ENCODE measurements around the gene IFIT3.
"Not testable (repeated sequence)": the region's sequence is repeated elsewhere in the genome, so short reads cannot be mapped to it uniquely, and the experiment has no call there.

The IFIT3 gene, protein sequence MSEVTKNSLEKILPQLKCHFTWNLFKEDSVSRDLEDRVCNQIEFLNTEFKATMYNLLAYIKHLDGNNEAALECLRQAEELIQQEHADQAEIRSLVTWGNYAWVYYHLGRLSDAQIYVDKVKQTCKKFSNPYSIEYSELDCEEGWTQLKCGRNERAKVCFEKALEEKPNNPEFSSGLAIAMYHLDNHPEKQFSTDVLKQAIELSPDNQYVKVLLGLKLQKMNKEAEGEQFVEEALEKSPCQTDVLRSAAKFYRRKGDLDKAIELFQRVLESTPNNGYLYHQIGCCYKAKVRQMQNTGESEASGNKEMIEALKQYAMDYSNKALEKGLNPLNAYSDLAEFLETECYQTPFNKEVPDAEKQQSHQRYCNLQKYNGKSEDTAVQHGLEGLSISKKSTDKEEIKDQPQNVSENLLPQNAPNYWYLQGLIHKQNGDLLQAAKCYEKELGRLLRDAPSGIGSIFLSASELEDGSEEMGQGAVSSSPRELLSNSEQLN

DNA sequence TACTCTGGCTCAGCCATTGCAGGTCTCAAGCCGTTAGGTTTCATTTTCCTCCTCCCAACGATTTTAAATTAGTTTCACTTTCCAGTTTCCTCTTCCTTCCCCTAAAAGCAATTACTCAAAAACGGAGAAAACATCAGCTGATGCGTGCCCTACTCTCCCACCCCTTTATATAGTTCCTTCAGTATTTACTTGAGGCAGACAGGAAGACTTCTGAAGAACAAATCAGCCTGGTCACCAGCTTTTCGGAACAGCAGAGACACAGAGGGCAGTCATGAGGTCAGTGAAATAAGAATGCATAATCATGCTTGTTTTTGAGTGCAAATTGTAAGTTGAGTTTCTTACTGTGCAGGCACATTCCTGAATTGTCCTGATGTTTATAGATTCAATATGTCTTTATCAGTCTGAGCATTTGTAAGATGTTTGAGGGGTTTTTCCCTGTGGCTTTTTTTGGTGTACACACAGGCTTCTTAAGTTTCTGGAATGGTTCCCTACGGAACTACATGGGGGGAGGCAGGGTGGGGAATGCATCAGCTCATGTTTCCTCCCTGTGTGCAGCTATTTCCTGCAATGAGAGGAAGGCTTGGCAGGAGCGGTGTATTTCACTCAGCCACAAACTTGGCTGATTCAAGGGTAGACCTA is at the start of gene IFIT3:
TSS of gene IFIT3 (plus strand) at position 195 of the 639 bp plus-strand sequence. CDS start at position 272, 77 bp downstream.
- peak in 11 of 14 donors; percentile 47 to 81 (median 57) for DNase-seq

DNA sequence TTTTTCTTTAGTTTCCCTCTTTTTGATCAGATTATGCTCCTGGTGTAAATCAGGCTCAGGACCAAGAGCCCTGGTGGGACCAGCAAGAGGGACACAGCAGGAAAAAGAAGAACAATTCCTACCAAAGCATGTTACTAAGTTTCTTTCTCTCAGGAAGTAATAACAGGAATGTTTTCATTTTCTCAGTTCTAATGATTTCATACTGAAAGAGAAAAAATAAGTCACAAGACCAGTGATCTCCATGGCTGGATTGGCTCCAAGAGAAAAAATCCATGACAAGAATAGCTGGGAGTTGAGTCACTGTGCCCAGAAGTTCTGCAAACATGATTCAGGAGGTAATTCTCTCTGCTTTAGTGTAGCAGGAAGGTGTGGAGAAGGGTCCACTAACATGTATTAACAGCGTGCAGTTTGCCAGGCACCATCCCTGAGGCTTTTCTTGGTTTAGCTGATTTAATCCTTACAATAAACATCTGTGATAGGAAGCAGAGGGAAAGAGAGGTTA is 49.7 kb upstream of the IFIT3 start:
- peak in 4 of 14 donors; percentile 17 to 42 (median 26) for DNase-seq

DNA sequence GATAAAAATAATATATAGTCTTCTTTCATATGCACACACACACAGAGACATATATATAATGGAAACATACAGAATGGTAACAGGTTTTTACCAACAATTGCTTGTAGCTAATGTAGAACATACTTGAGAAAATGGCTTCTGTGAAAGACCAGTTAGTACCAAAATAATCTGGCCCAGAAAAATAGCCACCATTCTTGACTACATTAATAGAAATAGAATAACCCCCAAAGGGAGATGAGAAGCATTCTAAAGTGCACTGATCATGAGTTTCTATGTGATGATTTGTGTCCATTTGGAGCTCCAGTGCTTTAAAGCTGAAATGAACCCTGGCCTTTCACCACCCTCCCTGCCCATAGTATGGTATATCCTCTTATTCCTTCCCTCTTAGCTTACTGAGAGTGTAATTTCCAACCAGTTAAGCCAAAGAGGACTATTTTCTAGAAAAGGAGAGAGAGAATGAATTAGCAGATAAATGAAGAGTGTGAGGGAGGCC is 48.9 kb upstream of the IFIT3 start:
- no peak for DNase-seq

DNA sequence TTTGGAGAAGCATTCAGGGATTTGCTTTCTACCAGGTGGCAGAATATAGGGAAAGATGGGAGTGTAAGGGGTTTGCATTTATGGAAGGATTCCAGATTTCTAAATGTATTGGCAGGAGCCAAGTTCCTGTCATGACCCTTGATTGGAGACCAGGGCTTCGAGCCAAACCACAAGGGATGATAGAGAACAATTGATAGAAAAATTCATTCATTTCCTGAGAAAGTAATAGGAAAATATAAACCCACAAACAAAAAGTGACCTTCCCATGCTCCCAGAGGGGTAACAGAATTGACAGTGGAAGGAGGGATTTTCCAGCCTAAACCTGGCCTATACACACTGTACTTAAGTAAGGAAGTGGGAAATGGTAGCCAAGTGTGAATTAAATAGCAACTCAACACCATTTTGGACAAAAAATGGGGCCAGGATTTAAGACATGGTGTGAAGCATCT is 48.4 kb upstream of the IFIT3 start:
- DNase-seq, result peak in 1 of 14 donors; percentile 9

DNA sequence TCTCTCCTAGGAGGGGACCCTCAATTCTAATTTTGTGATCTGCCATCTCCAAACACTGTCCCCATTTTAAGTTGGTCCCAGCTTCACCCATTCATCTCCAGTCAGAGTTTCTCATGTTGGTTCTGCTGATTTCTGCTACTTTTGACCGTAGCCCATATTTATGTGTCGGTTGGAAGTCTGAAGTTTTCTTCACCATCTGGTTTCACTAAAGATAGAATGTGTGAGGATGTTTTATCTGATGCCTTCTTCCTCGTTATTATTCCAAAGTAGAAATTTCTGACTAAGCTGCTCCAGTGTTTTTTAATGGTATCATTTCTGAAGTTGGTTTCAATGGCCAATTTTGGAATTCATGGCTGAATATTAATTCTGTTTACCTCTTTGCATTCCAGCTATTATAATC is 47.3 kb upstream of the IFIT3 start:
- no peak for DNase-seq

DNA sequence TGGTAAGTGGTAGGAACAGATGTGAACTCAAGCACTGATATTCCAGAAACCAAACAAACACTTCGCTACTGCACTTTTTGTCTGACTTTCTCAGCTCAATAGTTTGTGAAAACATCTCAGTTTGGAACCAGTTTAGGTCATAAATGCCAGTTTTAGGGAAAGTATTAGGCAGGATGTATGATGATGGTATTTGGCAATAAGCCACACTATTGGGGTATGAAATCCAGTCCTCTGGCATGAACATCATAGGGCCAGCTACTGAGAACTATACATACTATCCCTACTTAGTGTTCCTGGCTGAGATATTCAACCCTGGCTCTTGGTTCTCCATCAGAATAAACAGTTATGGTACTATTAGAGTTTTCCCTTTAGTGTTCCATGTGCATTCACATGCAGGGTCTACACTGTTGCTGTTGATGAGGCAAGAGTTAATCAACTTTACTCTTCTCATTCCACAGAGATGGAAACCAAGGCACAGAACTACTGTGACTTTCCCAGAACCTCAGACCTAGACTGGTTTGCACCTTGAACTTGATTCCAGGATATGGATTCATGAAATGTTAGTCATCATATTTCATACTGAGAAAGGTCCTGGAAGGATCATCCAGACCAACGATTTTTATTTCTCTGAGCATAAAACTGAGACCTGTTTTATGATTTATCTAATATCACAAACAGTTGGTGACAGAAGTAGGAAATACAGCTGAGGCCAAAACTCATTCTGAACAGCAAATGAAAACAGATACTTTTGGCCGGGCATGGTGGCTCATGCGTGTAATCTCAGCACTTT is 46.0 kb upstream of the IFIT3 start:
- DNase-seq, result no peak

DNA sequence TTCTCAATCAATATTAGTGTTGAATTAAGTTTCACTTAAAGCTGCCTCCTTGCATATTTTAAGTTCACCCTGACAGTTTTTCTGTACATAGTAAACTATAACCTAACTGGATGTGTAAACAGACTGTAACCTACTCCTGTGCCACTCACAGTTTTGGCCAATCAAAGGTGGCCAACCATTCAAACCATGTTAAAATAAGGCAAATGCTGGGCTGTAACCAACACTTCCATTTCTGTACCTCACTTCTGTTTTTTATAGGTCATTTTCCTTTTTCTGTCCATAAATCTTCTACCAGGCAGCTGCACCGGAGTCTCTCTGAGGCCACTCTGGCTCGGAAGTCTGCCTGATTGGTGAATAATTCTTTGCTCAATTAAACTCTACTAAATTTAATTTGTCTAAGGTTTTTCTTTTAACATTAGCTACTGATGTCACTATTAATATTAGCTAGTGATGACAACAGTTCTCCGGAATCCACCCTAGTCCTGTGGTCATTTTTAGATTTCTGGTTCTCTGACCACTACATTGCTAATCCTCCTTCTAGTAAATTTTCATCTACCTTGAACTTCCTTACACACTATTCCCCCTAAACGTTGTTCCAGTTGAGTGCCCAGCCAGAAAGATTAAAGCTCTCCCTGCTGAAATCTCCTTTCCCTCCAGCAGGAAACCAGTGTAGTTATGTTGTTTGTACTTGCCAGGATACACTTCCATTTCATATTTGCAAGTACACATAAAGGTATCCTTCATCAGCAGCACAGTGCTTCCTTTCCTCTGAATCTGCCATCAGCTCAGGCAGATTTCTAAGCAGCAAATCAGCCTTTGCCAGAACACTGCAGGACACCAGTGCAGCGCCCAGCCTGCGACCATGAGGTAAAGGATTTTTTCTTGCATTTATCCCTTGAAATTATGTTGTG is 44.5 kb upstream of the IFIT3 start:
- DNase-seq, result peak in 3 of 14 donors; percentile 10 to 94 (median 58)

DNA sequence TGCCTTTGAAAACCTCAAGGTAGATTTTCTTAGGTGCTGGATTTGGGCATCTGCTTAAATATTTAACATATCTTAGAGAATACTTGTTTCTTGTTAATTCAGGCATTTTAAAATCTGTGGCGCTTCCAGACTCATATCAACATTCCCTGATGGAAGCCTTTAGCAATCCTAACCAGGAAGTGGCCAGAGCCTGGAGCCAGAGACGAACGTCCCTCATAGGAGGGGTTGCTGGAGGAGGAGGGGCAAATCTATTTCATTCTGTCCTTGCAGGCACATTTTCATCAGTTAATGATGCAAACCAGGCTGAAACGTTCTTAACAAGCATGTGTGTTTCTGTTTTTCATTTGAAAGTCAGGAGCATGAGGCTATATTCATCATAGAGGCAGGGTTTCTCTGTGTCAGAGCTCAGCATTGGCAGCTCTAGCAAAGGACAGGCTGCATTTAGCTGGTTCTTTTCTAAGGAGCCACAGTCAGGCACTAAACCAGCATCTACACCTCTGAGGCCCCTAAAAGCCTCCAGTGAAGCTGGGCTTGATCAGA is 43.8 kb upstream of the IFIT3 start:
- peak in 9 of 14 donors; percentile 21 to 94 (median 39) for DNase-seq

DNA sequence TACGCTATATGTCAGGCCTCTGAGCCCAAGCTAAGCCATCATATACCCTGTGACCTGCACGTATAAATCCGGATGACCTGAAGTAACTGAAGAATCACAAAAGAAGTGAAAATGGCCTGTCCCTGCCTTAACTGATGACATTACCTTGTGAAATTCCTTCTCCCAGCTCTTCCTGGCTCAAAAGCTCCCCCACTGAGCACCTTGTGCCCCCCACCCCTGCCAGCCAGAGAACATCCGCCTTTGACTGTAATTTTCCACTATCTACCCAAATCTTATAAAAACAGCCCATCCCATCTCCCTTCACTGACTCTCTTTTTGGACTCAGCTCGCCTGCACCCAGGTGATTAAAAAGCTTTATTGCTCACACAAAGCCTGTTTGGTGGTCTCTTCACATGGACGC is 43.1 kb upstream of the IFIT3 start:
- DNase-seq, result not testable (repeated sequence)

GRCh38 chr10:89285303-89285702 is 42.5 kb upstream of the IFIT3 start:
- DNase-seq, result not testable (repeated sequence)

DNA sequence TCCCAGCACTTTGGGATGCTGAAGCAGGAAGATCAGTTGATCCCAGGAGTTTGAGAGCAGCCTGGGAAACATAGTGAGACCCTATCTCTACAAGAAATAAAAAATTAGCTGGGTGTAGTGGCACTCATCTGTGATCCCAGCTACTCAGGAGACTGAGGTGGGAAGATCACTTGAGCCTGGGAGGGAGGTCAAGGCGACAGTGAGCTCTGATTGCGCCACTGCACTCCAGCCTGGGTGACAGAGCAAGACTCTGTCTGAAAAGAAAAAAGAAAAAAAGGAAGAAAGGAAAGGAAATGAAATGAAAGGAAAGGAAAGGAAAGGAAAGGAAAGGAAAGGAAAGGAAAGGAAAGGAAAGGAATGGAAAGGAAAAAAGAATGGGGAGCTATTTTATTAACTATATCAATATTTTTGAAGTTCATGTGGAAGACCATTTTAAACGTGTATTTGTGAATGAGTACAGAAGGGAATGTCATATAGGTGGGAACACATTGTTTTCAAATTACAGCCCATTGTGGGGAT is 33.0 kb upstream of the IFIT3 start:
- no peak for DNase-seq

DNA sequence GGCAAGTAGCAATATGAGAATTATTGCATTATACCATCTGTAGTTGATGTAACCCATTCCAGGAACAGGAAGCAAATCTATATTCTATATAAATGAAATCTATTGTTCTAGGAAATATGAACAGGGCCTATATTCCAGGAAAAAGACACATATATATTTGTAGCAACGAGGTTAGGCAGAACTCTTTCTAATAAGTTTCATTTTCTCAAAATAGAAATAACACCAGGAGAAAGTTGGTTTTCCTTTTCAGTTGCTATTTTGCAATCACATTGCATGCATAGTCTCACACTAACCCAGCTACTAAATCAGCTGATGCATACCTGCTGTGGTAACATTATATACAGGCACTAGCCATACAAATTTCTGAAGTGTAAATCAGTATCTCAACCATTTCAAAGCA is 32.2 kb upstream of the IFIT3 start:
- DNase-seq, result no peak

DNA sequence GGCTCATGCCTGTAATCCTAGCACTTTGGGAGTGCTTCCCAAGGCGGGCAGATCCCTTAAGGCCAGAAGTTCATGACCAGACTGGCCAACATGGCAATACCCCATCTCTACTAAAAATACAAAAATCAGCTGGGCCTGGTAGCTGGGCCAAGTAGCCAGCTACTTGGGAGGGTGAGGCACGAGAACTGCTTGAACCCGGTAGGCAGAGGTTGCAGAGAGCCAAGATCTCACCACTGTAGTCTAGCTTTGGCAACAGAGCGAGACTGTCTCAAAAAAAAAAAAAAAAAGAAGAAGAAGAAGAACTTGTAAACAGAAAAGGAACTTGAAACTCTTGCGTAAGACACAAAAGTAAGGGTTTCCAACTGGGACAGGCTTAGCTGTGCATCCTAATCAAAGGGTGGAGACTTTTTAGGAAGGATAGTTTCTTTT is 31.6 kb upstream of the IFIT3 start:
- peak in 5 of 14 donors; percentile 11 to 43 (median 27) for DNase-seq

DNA sequence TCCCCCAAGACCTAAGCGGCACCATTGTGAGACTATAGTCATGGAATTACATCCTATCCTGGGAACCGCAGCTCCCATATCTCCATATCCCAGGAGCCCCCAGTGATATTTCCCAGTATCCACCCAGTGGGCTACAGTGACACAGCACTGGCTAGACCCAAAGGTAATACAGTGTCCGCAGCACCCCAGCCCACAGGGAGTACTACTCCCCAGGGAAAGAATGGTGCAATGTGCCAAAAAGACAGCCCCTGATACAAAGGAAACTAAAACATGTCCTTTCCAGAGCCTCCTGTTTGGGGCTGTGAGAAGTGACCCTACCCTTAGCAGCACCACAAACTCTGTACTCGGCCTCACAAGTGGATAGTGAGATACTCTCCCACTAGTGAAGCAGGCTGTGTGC is 30.4 kb upstream of the IFIT3 start:
- no peak for DNase-seq

- DNase-seq, result no peak
Measured at GRCh38 chr10:89297791-89298190, 30.0 kb upstream of the IFIT3 start.

GRCh38 chr10:89299031-89299430 is 28.8 kb upstream of the IFIT3 start:
- no peak for DNase-seq

DNA sequence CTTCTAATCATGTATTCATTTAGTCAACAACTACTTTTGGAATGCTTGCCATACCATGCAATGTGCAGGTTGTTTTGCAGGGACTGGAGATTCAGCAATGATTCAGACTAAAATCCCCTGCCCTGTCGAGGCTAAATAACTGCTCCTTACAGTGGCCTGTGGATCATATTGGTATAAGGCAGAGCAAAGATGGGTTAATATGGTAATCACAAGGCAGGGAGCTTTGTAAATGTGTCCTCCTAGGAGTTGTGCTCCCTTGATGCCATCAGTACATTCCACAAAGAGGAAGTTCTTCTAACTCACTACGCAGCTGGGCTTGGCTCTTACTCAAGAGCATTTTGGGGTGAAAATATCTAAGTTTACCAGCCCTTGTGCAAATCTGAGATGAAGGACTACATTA is 26.6 kb upstream of the IFIT3 start:
- DNase-seq, result peak in 8 of 14 donors; percentile 16 to 65 (median 29)

- DNase-seq, result peak in 12 of 14 donors; percentile 24 to 88 (median 60)
Measured at GRCh38 chr10:89301721-89302445, 25.9 kb upstream of the IFIT3 start, which contains the start of gene IFIT2. TSS of gene IFIT2 (plus strand) at chr10:89302046. CDS start at chr10:89302124, 78 bp downstream.

- DNase-seq, result peak in 3 of 14 donors; percentile 21 to 61 (median 48)
Measured at GRCh38 chr10:89302625-89303024, 25.2 kb upstream of the IFIT3 start.

GRCh38 chr10:89303161-89303560 is 24.6 kb upstream of the IFIT3 start:
- peak in 2 of 14 donors; percentile 29 to 48 for DNase-seq
